Neural progenitor cell (in vitro differentiated cells): ENCODE data around the gene OLFML2A.

Experiments used
- EZH2phosphoT487 ChIP-seq: fragments of 200-600 bp; sonication (generic); IDR thresholded peaks from 2 replicates; pipeline ENCODE4 v1.6.1; 2017; ENCODE audit warnings: antibody characterized with exemption
- TF ChIP-seq, protein P1 (sequence below): fragments of 200-600 bp; sonication (generic); IDR thresholded peaks from 2 replicates; pipeline ENCODE4 v1.5.1; 2017; ENCODE audit warnings: antibody characterized with exemption, mild to moderate bottlenecking

DNA sequence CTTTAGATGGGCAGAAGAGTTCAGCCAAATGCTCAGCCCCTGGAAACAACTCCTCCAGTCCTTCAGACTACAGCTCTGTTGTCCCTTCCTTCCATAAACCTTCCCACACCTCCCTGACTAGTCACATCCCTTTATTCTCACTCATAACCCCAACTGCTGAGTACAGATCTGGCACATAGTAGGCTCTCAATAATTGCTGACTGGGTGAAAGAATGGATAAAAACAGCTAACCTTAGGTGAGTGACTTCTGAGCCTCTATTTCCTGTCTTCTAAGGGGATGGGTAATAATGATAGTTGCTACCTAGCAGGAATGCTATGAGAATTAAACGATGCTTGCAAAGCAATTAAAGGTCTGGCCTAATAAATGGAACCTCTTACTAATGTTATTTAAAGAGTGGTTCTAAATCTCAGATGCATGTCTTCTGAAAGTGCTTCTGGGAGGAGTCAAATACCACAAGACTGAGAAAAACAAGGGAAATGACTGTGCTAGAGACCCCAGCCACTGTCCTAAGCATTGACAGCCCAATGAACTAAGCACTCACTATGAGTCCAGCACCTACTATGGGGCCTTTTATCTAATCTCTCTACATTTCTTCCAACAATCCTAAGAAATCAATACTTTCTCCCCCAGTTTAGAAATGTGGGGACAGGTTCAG, 3.3 kb upstream of the OLFML2A start:
- TF ChIP-seq EZH2phosphoT487: no peak
- TF ChIP-seq, protein P1, sequence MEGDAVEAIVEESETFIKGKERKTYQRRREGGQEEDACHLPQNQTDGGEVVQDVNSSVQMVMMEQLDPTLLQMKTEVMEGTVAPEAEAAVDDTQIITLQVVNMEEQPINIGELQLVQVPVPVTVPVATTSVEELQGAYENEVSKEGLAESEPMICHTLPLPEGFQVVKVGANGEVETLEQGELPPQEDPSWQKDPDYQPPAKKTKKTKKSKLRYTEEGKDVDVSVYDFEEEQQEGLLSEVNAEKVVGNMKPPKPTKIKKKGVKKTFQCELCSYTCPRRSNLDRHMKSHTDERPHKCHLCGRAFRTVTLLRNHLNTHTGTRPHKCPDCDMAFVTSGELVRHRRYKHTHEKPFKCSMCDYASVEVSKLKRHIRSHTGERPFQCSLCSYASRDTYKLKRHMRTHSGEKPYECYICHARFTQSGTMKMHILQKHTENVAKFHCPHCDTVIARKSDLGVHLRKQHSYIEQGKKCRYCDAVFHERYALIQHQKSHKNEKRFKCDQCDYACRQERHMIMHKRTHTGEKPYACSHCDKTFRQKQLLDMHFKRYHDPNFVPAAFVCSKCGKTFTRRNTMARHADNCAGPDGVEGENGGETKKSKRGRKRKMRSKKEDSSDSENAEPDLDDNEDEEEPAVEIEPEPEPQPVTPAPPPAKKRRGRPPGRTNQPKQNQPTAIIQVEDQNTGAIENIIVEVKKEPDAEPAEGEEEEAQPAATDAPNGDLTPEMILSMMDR: no peak
